ENCODE results near the gene NCKAP5. TPM values are rescaled to one million over a fixed set of nuclear protein-coding genes. Genes with fewer than 3 reads are reported as not detected.

The NCKAP5 gene
- total RNA-seq, 1 experiment from 2014 or later: not detected

GRCh38 chr2:132788310-132788838 is 779.9 kb downstream of the NCKAP5 start:
- Mint-ChIP-seq H3K4me1 (ENCODE audit: insufficient read depth, unreplicated experiment) (no peaks in the 10 kb centered on the region), H3K4me3 (ENCODE audit: unreplicated experiment) (no peak overlapping the region), H3K27ac (ENCODE audit: low read depth, unreplicated experiment) (no peak overlapping the region), H3K9me3 (ENCODE audit: unreplicated experiment) (peaks cover 19% of the 10 kb centered on the region), H3K36me3 (ENCODE audit: insufficient read depth, unreplicated experiment) (peaks cover 4% of the 10 kb centered on the region), H3K27me3 (ENCODE audit: insufficient read depth, unreplicated experiment) (no peaks in the 10 kb centered on the region)
- no peak for TF ChIP-seq CTCF (IDR thresholded peaks at IDR 0.05; ENCODE audit: unreplicated experiment)
- intact Hi-C loops (cut with micrococcal nuclease): no loop called here
- CTCF ChIA-PET: no interaction called here
- BruUV-seq (replicated peaks): no TSS peak
- POLR2A ChIA-PET: no interaction called here
- no peak for DNase-seq (ENCODE audit: unreplicated experiment)

GRCh38 chr2:132783883-132784282 is 784.4 kb downstream of the NCKAP5 start:
- DNase-seq (ENCODE audit: unreplicated experiment): no peak
- no peak for TF ChIP-seq CTCF (IDR thresholded peaks at IDR 0.05; ENCODE audit: unreplicated experiment)
- H3K27me3 Mint-ChIP-seq (ENCODE audit: insufficient read depth, unreplicated experiment): no peaks in the 10 kb centered on the region
- POLR2A ChIA-PET: no interaction called here
- H3K4me1 Mint-ChIP-seq (ENCODE audit: insufficient read depth, unreplicated experiment): no peaks in the 10 kb centered on the region
- intact Hi-C loops (cut with micrococcal nuclease): no loop called here
- H3K4me3 Mint-ChIP-seq (ENCODE audit: unreplicated experiment): no peak overlapping the region
- peaks cover 17% of the 10 kb centered on the region for H3K9me3 Mint-ChIP-seq (ENCODE audit: unreplicated experiment)
- CTCF ChIA-PET: no interaction called here
- H3K27ac Mint-ChIP-seq (ENCODE audit: low read depth, unreplicated experiment): no peak overlapping the region
- peaks cover 4% of the 10 kb centered on the region for H3K36me3 Mint-ChIP-seq (ENCODE audit: insufficient read depth, unreplicated experiment)
- BruUV-seq (replicated peaks): no TSS peak

- ChIA-PET POLR2A (interaction anchor here (0.6 kb wide), 1 partner anchor 59 kb away, joined by 3 read pairs; no protein-coding TSS in a partner anchor), CTCF (no interaction called here)
- intact Hi-C loops (cut with micrococcal nuclease): no loop called here
- no peak overlapping the region for H3K4me3 Mint-ChIP-seq (ENCODE audit: unreplicated experiment)
- no peak for DNase-seq (ENCODE audit: unreplicated experiment)
- H3K9me3 Mint-ChIP-seq (ENCODE audit: unreplicated experiment): peaks cover 8% of the 10 kb centered on the region
- no peaks in the 10 kb centered on the region for H3K27me3 Mint-ChIP-seq (ENCODE audit: insufficient read depth, unreplicated experiment)
- H3K4me1 Mint-ChIP-seq (ENCODE audit: insufficient read depth, unreplicated experiment): no peaks in the 10 kb centered on the region
- no peak for TF ChIP-seq CTCF (IDR thresholded peaks at IDR 0.05; ENCODE audit: unreplicated experiment)
- peaks cover 4% of the 10 kb centered on the region for H3K36me3 Mint-ChIP-seq (ENCODE audit: insufficient read depth, unreplicated experiment)
- BruUV-seq (replicated peaks): no TSS peak
- H3K27ac Mint-ChIP-seq (ENCODE audit: low read depth, unreplicated experiment): no peak overlapping the region
These were observed 786.0 kb downstream of the NCKAP5 start for GRCh38 chr2:132782176-132782783.

GRCh38 chr2:132780651-132781050 is 787.6 kb downstream of the NCKAP5 start:
- BruUV-seq (replicated peaks): no TSS peak
- POLR2A ChIA-PET: no interaction called here
- intact Hi-C loops (cut with micrococcal nuclease): no loop called here

More at GRCh38 chr2:132780651-132781050, 787.6 kb downstream of the NCKAP5 start:
- H3K27ac Mint-ChIP-seq (ENCODE audit: low read depth, unreplicated experiment): no peak overlapping the region
- peaks cover 8% of the 10 kb centered on the region for H3K9me3 Mint-ChIP-seq (ENCODE audit: unreplicated experiment)
- no peak for DNase-seq (ENCODE audit: unreplicated experiment)
- no peak for TF ChIP-seq CTCF (IDR thresholded peaks at IDR 0.05; ENCODE audit: unreplicated experiment)
- CTCF ChIA-PET: interaction anchor here (0.9 kb wide), 1 partner anchor 233 kb away, joined by 3 read pairs; no protein-coding TSS in a partner anchor
- peaks cover 4% of the 10 kb centered on the region for H3K36me3 Mint-ChIP-seq (ENCODE audit: insufficient read depth, unreplicated experiment)
- H3K27me3 Mint-ChIP-seq (ENCODE audit: insufficient read depth, unreplicated experiment): no peaks in the 10 kb centered on the region
- no peak overlapping the region for H3K4me3 Mint-ChIP-seq (ENCODE audit: unreplicated experiment)
- no peaks in the 10 kb centered on the region for H3K4me1 Mint-ChIP-seq (ENCODE audit: insufficient read depth, unreplicated experiment)

Measured in MCF 10A (cell line).